Immature natural killer cell (primary cell): ENCODE data around the gene LMX1A. TPM values are rescaled to one million over a fixed set of nuclear protein-coding genes. Genes with fewer than 3 reads are reported as not detected.

ENCODE experiments used
- DNase-seq, 3 donors: peaks; one replicate each; pipeline ENCODE4 v3.0.0; 2022; ENCODE audit warnings: mixed read lengths in 1 of 3
- H3K27ac Mint-ChIP-seq, 6 donors: one replicate each; pipeline ENCODE4 v1.8.0; 2020; ENCODE audit warnings: mixed read lengths in 6 of 6, mild to moderate bottlenecking in 5 of 6, inconsistent platforms in 4 of 6, moderate library complexity in 3 of 6
- H3K27me3 Mint-ChIP-seq, 3 donors: one replicate each; pipeline ENCODE4 v1.8.0; 2020 to 2021; ENCODE audit warnings: low read depth in 3 of 3, mild to moderate bottlenecking in 3 of 3, mixed read lengths in 3 of 3, moderate library complexity in 3 of 3, inconsistent platforms in 1 of 3
- H3K36me3 Mint-ChIP-seq, 3 donors: one replicate each; pipeline ENCODE4 v1.8.0; 2020; ENCODE audit warnings: mixed read lengths in 3 of 3, inconsistent platforms in 2 of 3, mild to moderate bottlenecking in 2 of 3
- H3K4me1 Mint-ChIP-seq, 2 donors: one replicate each; pipeline ENCODE4 v1.8.0; 2020; ENCODE audit warnings: inconsistent platforms in 2 of 2, mild to moderate bottlenecking in 2 of 2, mixed read lengths in 2 of 2, moderate library complexity in 1 of 2
- H3K4me3 Mint-ChIP-seq, 5 donors: one replicate each; pipeline ENCODE4 v1.8.0; 2020; ENCODE audit warnings: mild to moderate bottlenecking in 5 of 5, mixed read lengths in 5 of 5, inconsistent platforms in 3 of 5, moderate library complexity in 3 of 5
- H3K9me3 Mint-ChIP-seq, 6 donors: one replicate each; pipeline ENCODE4 v1.8.0; 2020; ENCODE audit warnings: mild to moderate bottlenecking in 6 of 6, mixed read lengths in 6 of 6, inconsistent platforms in 4 of 6, moderate library complexity in 3 of 6
- polyA plus RNA-seq, 3 donors: library from polyadenylated mRNA; unstranded; fragments of 300-500 nt; fragmentation: Illumina TruSeq; gene quantifications; one replicate each; pipeline ENCODE4 v1.2.3, GENCODE V29; 2021

Gene LMX1A
- polyA plus RNA-seq, 3 donors from 2014 or later, result not detected

DNA sequence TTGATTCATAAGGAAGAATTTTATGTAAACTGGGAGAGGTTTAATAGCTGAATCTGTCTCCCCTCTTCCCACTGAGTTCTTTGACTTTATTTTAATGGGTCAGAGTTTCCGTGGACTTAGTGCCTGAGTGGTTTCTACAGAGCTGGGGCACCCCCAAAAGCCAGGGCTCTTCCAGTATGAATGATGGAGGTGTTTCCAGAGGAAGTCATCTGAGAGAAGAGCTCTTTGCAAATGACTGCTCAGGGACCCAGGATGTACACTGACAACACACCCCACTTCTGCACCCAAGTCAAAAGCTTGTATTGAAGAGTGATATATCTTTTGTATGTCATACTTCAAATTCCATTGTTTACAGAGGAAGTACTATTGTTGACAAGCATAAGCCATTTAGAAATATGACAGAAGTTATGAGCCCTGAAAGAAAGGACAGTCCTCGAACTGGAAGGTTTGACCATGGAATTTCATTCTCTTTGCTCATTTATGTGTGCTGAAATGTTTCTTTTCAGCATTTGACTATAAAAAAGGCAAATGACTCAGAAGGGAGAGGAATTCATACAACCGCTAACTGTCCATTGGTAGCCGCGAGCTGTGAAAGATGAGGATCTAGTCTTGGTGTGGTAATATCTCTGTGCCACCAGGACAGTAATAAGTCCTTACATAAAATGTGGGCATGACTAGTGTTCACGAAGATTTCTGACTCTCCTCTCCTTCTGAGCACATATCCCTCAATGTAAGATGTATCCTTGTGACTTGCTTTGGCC lies 25.4 kb upstream of the LMX1A start:
- H3K9me3 Mint-ChIP-seq, result no peaks in the 10 kb centered on the region
- no peaks in the 10 kb centered on the region for H3K36me3 Mint-ChIP-seq
- H3K27me3 Mint-ChIP-seq, result peaks cover 5 to 19% (median 6%) of the 10 kb centered on the region in 3 donors

DNA sequence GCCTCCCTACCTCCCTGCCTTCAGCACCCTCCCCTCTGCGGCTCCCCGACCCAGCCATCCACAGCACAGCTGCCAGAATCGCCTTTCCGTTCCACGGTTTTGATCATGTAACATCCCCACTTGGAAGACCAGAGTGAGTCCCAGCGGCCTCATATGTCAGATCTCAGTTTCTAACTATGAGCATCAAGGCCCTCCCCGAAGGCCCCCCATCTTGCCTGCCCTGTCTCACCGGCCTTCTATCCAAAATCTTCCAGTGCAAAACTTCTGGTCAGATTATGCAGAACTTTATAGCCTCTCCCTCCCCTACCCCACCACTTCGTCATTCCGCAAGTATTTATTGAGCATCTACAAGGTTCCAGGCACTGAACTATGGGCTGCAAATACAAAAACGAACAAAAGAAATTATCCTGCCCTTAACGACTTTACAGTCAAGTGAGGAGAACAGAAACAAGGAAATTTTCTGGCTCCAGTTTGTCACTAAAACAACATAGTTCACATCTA lies 20.3 kb upstream of the LMX1A start:
- peaks cover 11 to 35% (median 19%) of the 10 kb centered on the region in 3 donors for H3K27me3 Mint-ChIP-seq

More for the DNA sequence above, 25.4 kb upstream of the LMX1A start:
- Mint-ChIP-seq H3K4me3 (no peak overlapping the region), H3K4me1 (peaks cover 3 to 4% of the 10 kb centered on the region in 2 donors), H3K27ac (no peak overlapping the region)
- no peak for DNase-seq

DNA sequence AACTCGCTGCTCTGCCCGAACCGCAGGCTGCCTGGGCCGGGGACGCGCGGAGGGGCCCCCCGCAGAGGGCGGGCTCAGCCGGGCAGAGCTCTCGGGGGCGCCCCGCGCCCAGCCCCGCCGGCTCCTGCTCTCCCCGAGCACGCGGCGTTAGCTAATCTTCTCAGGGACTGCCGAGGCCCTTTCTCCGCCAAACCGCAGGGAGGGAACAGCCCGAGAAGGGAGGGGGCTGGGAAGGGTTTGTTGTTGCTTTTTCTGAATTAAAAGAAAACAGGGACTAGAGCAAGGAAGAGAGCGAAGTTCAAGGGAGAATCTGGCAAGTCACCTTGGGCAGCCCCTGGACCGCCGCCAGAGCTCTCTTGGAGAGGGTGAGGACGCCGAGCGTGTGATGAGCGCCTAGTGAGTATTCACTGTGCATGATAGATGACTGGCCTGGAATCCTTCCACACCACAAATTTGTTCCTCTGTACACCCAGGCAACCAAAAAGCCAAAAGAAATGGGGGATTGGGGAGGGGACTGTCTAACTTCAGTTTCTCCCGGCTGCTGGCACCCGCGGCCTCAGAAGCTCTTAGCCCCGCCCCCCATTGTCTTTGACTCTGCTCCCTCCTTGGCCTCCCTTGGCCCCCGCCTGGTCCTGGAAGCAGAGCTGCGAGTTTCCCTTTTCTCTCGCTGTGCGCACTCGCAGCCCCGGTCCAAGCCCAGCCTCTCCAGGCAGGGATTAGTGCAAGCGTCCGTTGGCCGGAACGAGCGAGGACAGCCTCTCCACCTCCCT lies 19.7 kb upstream of the LMX1A start:
- Mint-ChIP-seq H3K27me3 (peaks cover 11 to 31% (median 19%) of the 10 kb centered on the region in 3 donors), H3K9me3 (no peaks in the 10 kb centered on the region), H3K27ac (no peak overlapping the region), H3K4me1 (peaks cover 15 to 20% of the 10 kb centered on the region in 2 donors), H3K4me3 (peak overlapping the region; percentile 33 to 81 (median 60)), H3K36me3 (no peaks in the 10 kb centered on the region)
- DNase-seq, result peak in 1 of 3 donors; percentile 2

More for the DNA sequence above, 20.3 kb upstream of the LMX1A start:
- H3K4me3 Mint-ChIP-seq, result peak overlapping the region; percentile 40 to 81 (median 60)
- DNase-seq, result no peak
- no peak overlapping the region for H3K27ac Mint-ChIP-seq
- H3K36me3 Mint-ChIP-seq, result no peaks in the 10 kb centered on the region
- peaks cover 15 to 20% of the 10 kb centered on the region in 2 donors for H3K4me1 Mint-ChIP-seq
- H3K9me3 Mint-ChIP-seq, result no peaks in the 10 kb centered on the region

DNA sequence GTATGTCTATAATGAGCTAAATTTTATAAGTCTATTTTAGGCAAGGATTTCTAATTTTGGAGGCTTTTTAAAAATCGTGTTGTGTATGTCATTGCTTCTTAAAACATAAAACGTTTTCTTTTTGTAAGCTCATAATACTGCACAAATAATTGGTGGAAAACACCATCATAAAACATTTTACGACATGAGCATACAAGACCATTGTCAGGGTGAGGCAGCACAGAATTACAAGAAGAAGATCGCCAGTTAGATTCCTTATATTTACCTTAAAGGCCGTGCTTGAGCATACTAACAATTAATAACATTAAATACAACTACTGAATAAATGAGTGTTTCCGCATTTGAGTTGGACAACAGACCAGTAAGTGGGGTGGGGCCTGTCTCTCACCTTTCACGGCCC lies 19.1 kb upstream of the LMX1A start:
- Mint-ChIP-seq H3K27me3 (peaks cover 14 to 29% (median 22%) of the 10 kb centered on the region in 3 donors), H3K4me3 (peak overlapping the region in 2 of 5 donors; percentile 50 to 64), H3K9me3 (no peaks in the 10 kb centered on the region), H3K36me3 (no peaks in the 10 kb centered on the region), H3K4me1 (peaks cover 15 to 20% of the 10 kb centered on the region in 2 donors), H3K27ac (no peak overlapping the region)
- DNase-seq, result no peak

DNA sequence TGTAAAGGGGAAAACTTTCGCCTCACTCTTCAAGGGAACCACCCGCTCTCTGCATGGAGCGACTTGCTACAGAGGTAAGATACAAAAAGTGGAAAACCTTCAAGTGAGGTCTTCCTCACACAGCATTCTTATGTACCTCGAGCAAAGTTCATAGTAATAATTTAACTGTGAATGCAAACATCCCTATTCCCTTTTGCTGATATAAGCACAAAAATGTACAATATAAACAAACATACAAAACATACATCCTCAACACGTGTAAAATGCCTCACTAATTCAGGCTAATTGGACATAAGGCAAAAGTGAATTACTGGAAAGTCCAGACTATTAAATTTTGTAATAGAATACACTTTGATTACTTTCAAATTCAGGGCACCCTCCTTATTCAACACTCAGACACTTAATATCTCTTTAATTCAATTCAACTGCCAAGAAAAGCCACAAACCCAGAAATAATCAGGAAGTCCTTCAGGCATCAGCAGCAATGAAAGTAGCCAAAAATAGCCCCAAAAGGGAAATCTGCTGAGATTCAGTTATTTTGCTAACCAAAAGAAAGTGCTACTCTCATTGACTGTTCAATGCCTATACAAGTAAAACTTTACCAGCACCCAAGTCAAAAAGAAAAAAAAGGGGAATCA lies 15.2 kb upstream of the LMX1A start:
- peaks cover 10 to 14% of the 10 kb centered on the region in 2 donors for H3K4me1 Mint-ChIP-seq
- H3K27ac Mint-ChIP-seq, result no peak overlapping the region

DNA sequence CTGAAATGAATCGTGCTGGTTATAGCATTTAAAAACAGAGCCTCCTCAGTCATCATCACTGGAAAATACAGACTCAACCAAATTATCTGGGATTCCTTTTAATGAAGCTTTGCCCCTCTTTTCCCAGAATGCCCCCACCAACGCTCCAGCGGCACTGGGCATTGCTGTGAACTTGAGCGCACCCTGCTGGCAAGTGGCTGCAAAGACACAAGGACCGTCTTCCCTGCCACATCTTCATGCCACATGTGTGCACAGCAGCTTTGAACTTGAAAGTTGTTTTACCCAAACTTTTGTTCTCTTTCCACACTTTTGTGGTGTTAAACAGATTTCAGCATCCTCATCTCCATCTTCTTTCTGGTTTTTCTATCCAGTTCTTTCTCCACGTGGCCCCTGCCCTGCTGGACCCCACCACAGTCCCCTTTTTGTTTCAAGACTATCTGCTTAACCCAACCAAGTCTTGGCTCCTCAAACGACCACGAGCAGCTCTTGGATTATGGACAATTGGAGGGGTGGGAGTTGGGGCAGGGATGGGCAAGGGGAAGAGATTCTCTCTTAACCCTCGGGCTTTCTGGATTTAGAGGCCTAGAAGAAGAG lies 12.8 kb upstream of the LMX1A start:
- H3K9me3 Mint-ChIP-seq, result no peaks in the 10 kb centered on the region
- H3K27me3 Mint-ChIP-seq, result peaks cover 7 to 16% (median 7%) of the 10 kb centered on the region in 3 donors
- no peaks in the 10 kb centered on the region for H3K36me3 Mint-ChIP-seq
- no peaks in the 10 kb centered on the region for H3K4me1 Mint-ChIP-seq
- peak; percentile 21 to 41 (median 35) for DNase-seq
- no peak overlapping the region for H3K27ac Mint-ChIP-seq
- no peak overlapping the region for H3K4me3 Mint-ChIP-seq

More for the DNA sequence above, 15.2 kb upstream of the LMX1A start:
- H3K4me3 Mint-ChIP-seq, result no peak overlapping the region
- DNase-seq, result no peak
- H3K9me3 Mint-ChIP-seq, result no peaks in the 10 kb centered on the region
- no peaks in the 10 kb centered on the region for H3K36me3 Mint-ChIP-seq
- peaks cover 7 to 22% (median 21%) of the 10 kb centered on the region in 3 donors for H3K27me3 Mint-ChIP-seq

DNA sequence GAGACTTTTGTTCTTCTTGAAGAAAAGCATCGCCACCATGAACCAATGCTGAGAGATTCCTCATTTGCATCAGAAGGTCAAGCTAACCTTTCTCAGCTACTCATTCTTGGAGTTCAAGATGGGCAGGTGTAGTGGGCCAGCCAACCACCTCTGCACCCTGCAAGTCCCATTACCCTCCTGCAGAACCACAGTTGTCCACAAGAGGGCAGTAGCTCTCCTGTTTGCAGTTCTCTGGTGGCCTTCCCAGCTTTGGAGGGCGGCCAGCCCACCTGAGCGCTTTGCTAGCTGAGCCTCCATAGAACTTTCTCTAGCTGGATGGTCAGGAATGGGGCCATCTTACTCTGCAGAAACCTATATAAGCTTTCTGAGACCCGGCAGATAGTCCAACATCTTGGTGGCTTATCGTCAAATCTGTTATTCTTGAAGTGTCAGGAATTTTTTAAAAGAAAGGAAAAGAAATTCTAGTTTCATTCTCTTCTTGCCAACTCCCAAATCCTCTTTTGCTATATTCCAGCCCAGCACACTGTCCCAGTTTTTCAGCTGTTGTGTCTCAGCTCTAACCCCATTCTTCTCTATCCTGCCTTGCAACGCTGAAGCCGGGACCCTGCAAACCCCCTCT lies 11.0 kb upstream of the LMX1A start:
- DNase-seq, result peak; percentile 50 to 64 (median 57)
- Mint-ChIP-seq H3K27ac (no peak overlapping the region), H3K4me1 (no peaks in the 10 kb centered on the region), H3K4me3 (no peak overlapping the region), H3K36me3 (no peaks in the 10 kb centered on the region), H3K27me3 (peaks cover 7 to 12% (median 9%) of the 10 kb centered on the region in 3 donors), H3K9me3 (peaks cover 0 to 2% (median 0%) of the 10 kb centered on the region in 6 donors)

- Mint-ChIP-seq H3K9me3 (peaks cover 0 to 2% (median 0%) of the 10 kb centered on the region in 6 donors), H3K4me3 (no peak overlapping the region), H3K4me1 (no peaks in the 10 kb centered on the region), H3K27me3 (peaks cover 4 to 9% (median 9%) of the 10 kb centered on the region in 3 donors), H3K36me3 (no peaks in the 10 kb centered on the region), H3K27ac (no peak overlapping the region)
- DNase-seq, result no peak
These were observed 8.8 kb upstream of the LMX1A start for GRCh38 chr1:165365341-165365740.

GRCh38 chr1:165364568-165365133 lies 8.1 kb upstream of the LMX1A start:
- Mint-ChIP-seq H3K4me3 (no peak overlapping the region), H3K36me3 (no peaks in the 10 kb centered on the region), H3K4me1 (no peaks in the 10 kb centered on the region), H3K27ac (no peak overlapping the region), H3K9me3 (peaks cover 0 to 2% (median 0%) of the 10 kb centered on the region in 6 donors), H3K27me3 (peaks cover 4 to 12% (median 9%) of the 10 kb centered on the region in 3 donors)
- no peak for DNase-seq

DNA sequence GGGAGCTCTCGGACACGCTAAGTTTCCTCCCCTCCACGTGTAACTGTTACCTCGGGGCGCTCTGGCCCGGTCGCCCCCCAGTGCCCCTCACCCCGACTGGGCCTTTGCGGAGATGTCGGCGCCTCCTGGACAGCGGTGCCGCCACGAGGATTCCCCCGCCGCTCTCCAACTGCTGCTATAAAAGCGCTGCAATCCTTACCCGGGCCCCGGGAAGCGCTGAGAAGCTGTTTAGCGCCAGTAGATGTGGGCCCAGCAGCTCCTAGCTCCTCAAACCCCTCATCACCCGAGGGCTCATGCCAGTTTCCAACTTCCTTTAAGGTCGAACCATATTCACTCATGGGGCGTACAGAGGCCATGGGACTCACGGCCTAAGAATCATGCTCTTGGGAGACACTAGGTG lies 361 bp upstream of the LMX1A start:
- no peak overlapping the region for H3K4me3 Mint-ChIP-seq
- H3K9me3 Mint-ChIP-seq, result peaks cover 0 to 5% (median 0%) of the 10 kb centered on the region in 6 donors
- no peaks in the 10 kb centered on the region for H3K36me3 Mint-ChIP-seq
- H3K4me1 Mint-ChIP-seq, result no peaks in the 10 kb centered on the region
- H3K27ac Mint-ChIP-seq, result no peak overlapping the region
- H3K27me3 Mint-ChIP-seq, result peaks cover 17 to 23% (median 21%) of the 10 kb centered on the region in 3 donors
- no peak for DNase-seq

GRCh38 chr1:165355139-165355976 lies 1.2 kb downstream of the LMX1A start:
- no peak for DNase-seq
- Mint-ChIP-seq H3K27me3 (peaks cover 22 to 33% (median 30%) of the 10 kb centered on the region in 3 donors), H3K36me3 (no peaks in the 10 kb centered on the region), H3K27ac (no peak overlapping the region), H3K4me3 (no peak overlapping the region), H3K4me1 (no peaks in the 10 kb centered on the region), H3K9me3 (peaks cover 0 to 5% (median 0%) of the 10 kb centered on the region in 6 donors)

- Mint-ChIP-seq H3K27ac (no peak overlapping the region), H3K36me3 (no peaks in the 10 kb centered on the region), H3K4me1 (no peaks in the 10 kb centered on the region), H3K9me3 (peaks cover 0 to 5% (median 0%) of the 10 kb centered on the region in 6 donors), H3K27me3 (peaks cover 22 to 36% (median 32%) of the 10 kb centered on the region in 3 donors), H3K4me3 (no peak overlapping the region)
- no peak for DNase-seq
These were observed 1.8 kb downstream of the LMX1A start for GRCh38 chr1:165354739-165355138.
